Measurements from ENCODE around the gene FAM217B. TPM values are rescaled to one million over a fixed set of nuclear protein-coding genes. Genes with fewer than 3 reads are reported as not detected.
A peak's percentile ranks its signal among the peaks of the same experiment; 100 is the strongest.

FAM217B gene
- polyA plus RNA-seq (14.9 and 15.1 TPM in 2 replicates), polyA minus RNA-seq (30.4 and 37.2 TPM in 2 replicates)

GRCh38 chr20:59940129-59940955, at the start of gene FAM217B, which contains the start of gene PPP1R3D:
Gene FAM217B (plus strand): TSS chr20:59940389. CDS start chr20:59943944, 3,555 bp downstream.
Gene PPP1R3D (minus strand): TSS chr20:59940305. CDS start chr20:59939931, 374 bp downstream.
- Histone ChIP-seq H3K4me3 (ENCODE audit: low read length) (peak within 1 kb of the TSS; percentile 79), H3K27ac (ENCODE audit: low read length) (peak within 1 kb of the TSS; percentile 90), H3K36me3 (ENCODE audit: insufficient read depth, low read length) (no peaks in the 10 kb centered on the region), H3K9ac (ENCODE audit: low read length) (peak within 1 kb of the TSS; percentile 81), H3K4me2 (ENCODE audit: low read length) (peak within 1 kb of the TSS; percentile 98), H2AFZ (ENCODE audit: low read depth, low read length) (peak within 1 kb of the TSS; percentile 70), H3F3A (ENCODE audit: insufficient read depth, low read length, poor library complexity, severe bottlenecking) (peaks cover 7% of the 10 kb centered on the region), H3K27me3 (ENCODE audit: insufficient read depth, low read depth, low read length) (no peaks in the 10 kb centered on the region), H3K9me3 (ENCODE audit: low read length) (no peaks in the 10 kb centered on the region), H3K79me2 (replicated peaks; ENCODE audit: insufficient read depth, low read length) (no peaks in the 10 kb centered on the region), H4K20me1 (ENCODE audit: insufficient read depth) (no peaks in the 10 kb centered on the region), H3K9me2 (ENCODE audit: insufficient read depth, low read length) (no peaks in the 10 kb centered on the region)
- peak; percentile 53 for TF ChIP-seq CTCF (IDR thresholded peaks at IDR 0.05; ENCODE audit: poor library complexity, severe bottlenecking)
- peak; percentile 78 for TF ChIP-seq MXI1 (conservative IDR thresholded peaks at IDR 0.05; ENCODE audit: poor library complexity, severe bottlenecking)
- peak; percentile 36 for TF ChIP-seq RAD21 (conservative IDR thresholded peaks at IDR 0.05)
- peak; percentile 63 for TF ChIP-seq TAF1 (IDR thresholded peaks at IDR 0.05; ENCODE audit: low read depth)
- TF ChIP-seq EP300 (conservative IDR thresholded peaks at IDR 0.05; ENCODE audit: poor library complexity, severe bottlenecking): peak; percentile 69
- TF ChIP-seq EZH2 (IDR thresholded peaks at IDR 0.05; ENCODE audit: borderline replicate concordance, insufficient read depth, low read length, poor library complexity, severe bottlenecking): no peak
- peak; percentile 52 for TF ChIP-seq SMC3 (conservative IDR thresholded peaks at IDR 0.05; ENCODE audit: poor library complexity)
- peak; percentile 1 for TF ChIP-seq REST (IDR thresholded peaks at IDR 0.05; ENCODE audit: borderline replicate concordance)
- TF ChIP-seq POLR2AphosphoS5 (IDR thresholded peaks at IDR 0.05): peak; percentile 82

GRCh38 chr20:59891581-59891980, 48.6 kb upstream of the FAM217B start:
- no peak overlapping the region for H2AFZ ChIP-seq (ENCODE audit: low read depth, low read length)
- no peak overlapping the region for H3K27ac ChIP-seq (ENCODE audit: low read length)
- no peaks in the 10 kb centered on the region for H3K9me3 ChIP-seq (ENCODE audit: low read length)
- TF ChIP-seq SMC3 (conservative IDR thresholded peaks at IDR 0.05; ENCODE audit: poor library complexity) (no peak), EZH2 (IDR thresholded peaks at IDR 0.05; ENCODE audit: borderline replicate concordance, insufficient read depth, low read length, poor library complexity, severe bottlenecking) (no peak), POLR2AphosphoS5 (IDR thresholded peaks at IDR 0.05) (no peak), REST (IDR thresholded peaks at IDR 0.05; ENCODE audit: borderline replicate concordance) (no peak), EP300 (conservative IDR thresholded peaks at IDR 0.05; ENCODE audit: poor library complexity, severe bottlenecking) (no peak), CTCF (IDR thresholded peaks at IDR 0.05; ENCODE audit: poor library complexity, severe bottlenecking) (no peak), TAF1 (IDR thresholded peaks at IDR 0.05; ENCODE audit: low read depth) (no peak), MXI1 (conservative IDR thresholded peaks at IDR 0.05; ENCODE audit: poor library complexity, severe bottlenecking) (no peak), RAD21 (conservative IDR thresholded peaks at IDR 0.05) (no peak)
- H3K9ac ChIP-seq (ENCODE audit: low read length): no peak overlapping the region
- no peak overlapping the region for H3K4me3 ChIP-seq (ENCODE audit: low read length)
- no peaks in the 10 kb centered on the region for H3K9me2 ChIP-seq (ENCODE audit: insufficient read depth, low read length)
- H3K4me2 ChIP-seq (ENCODE audit: low read length): no peak overlapping the region
- no peaks in the 10 kb centered on the region for H3F3A ChIP-seq (ENCODE audit: insufficient read depth, low read length, poor library complexity, severe bottlenecking)
- no peaks in the 10 kb centered on the region for H3K27me3 ChIP-seq (ENCODE audit: insufficient read depth, low read depth, low read length)
- no peaks in the 10 kb centered on the region for H4K20me1 ChIP-seq (ENCODE audit: insufficient read depth)
- no peaks in the 10 kb centered on the region for H3K79me2 ChIP-seq (replicated peaks; ENCODE audit: insufficient read depth, low read length)
- H3K36me3 ChIP-seq (ENCODE audit: insufficient read depth, low read length): no peaks in the 10 kb centered on the region
